H1 (cell line): ENCODE measurements around the gene CEP126. TPM values are rescaled to one million over a fixed set of nuclear protein-coding genes. Genes with fewer than 3 reads are reported as not detected.
A peak's percentile ranks its signal among the peaks of the same experiment; 100 is the strongest.

Experiments used
- CTCF ChIA-PET: fragments of 300-600 bp; sonication (Branson Sonifier 250); formaldehyde crosslinking; loops from one replicate; lab custom pipeline; 2021; ENCODE audit not compliant: partially characterized antibody; lab: Charles Lee
- POLR2A ChIA-PET: fragments of 300-600 bp; sonication (Branson Sonifier 250); formaldehyde crosslinking; loops from one replicate; lab custom pipeline; 2021; ENCODE audit warnings: inconsistent platforms; ENCODE audit not compliant: partially characterized antibody; lab: Charles Lee
- DNase-seq, 2 experiments: peaks; one replicate each; pipeline versions ENCODE4 v3.0.0 to v3.0.0-alpha.2; 2010 to 2022; ENCODE audit warnings: low spot score in 2 of 2, low read depth in 1 of 2, mixed read lengths in 1 of 2
- FAIRE-seq: peaks from 2 replicates; lab custom pipeline; 2011; peaks lifted over from hg19 to GRCh38; lab: Jason Lieb, UNC
- H2AFZ ChIP-seq: 2 replicates; pipeline ENCODE4 v1.8.1; 2012; ENCODE audit warnings: low read length, inconsistent platforms
- H2AK5ac ChIP-seq: 2 replicates; pipeline ENCODE4 v1.6.1; 2013; ENCODE audit warnings: low read depth, low read length
- H2BK120ac ChIP-seq: replicated peaks from 2 replicates; pipeline ENCODE3; 2013; ENCODE audit warnings: low read depth, low read length, inconsistent platforms
- H2BK12ac ChIP-seq: 2 replicates; pipeline ENCODE4 v1.6.1; 2013; ENCODE audit warnings: low read depth, low read length
- H2BK15ac ChIP-seq: 2 replicates; pipeline ENCODE4 v1.6.1; 2013; ENCODE audit warnings: low read length
- H2BK20ac ChIP-seq: 2 replicates; pipeline ENCODE4 v1.6.1; 2013; ENCODE audit warnings: low read length
- H2BK5ac ChIP-seq: 2 replicates; pipeline ENCODE4 v1.6.1; 2013; ENCODE audit warnings: low read depth, low read length
- H3K14ac ChIP-seq: 2 replicates; pipeline ENCODE4 v1.6.1; 2013; ENCODE audit warnings: inconsistent platforms; ENCODE audit not compliant: insufficient read length
- H3K18ac ChIP-seq: 2 replicates; pipeline ENCODE4 v1.6.1; 2013; ENCODE audit warnings: low read length; ENCODE audit errors: extremely low read depth
- H3K23ac ChIP-seq: 2 replicates; pipeline ENCODE4 v1.6.1; 2013; ENCODE audit warnings: inconsistent platforms; ENCODE audit not compliant: insufficient read length
- H3K23me2 ChIP-seq: 2 replicates; pipeline ENCODE4 v1.6.1; 2013; ENCODE audit warnings: low read depth, low read length
- H3K27ac ChIP-seq: 2 replicates; pipeline ENCODE4 v1.6.1; 2011; ENCODE audit warnings: low read depth, low read length, inconsistent platforms
- H3K27me3 ChIP-seq, 4 experiments: replicated peaks in 1 of 4; 1 replicate in 1 of 4; 2 replicates in 3 of 4; pipeline versions ENCODE4 v1.6.1 to v1.8.1; 2011 to 2013; ENCODE audit warnings: low read length in 3 of 4, mild to moderate bottlenecking in 3 of 4, inconsistent platforms in 2 of 4, mixed read lengths in 2 of 4, moderate library complexity in 1 of 4; ENCODE audit not compliant: control insufficient read depth in 3 of 4, insufficient read depth in 3 of 4; ENCODE audit errors: extremely low read depth in 1 of 4
- H3K36me3 ChIP-seq, 4 experiments: 2 replicates each; pipeline versions ENCODE4 v1.6.1 to v1.8.1; 2011 to 2013; ENCODE audit warnings: mild to moderate bottlenecking in 4 of 4, low read length in 3 of 4, moderate library complexity in 2 of 4, control low read depth in 1 of 4, inconsistent platforms in 1 of 4; ENCODE audit not compliant: insufficient read depth in 4 of 4, control insufficient read depth in 2 of 4
- H3K4ac ChIP-seq: replicated peaks from 2 replicates; pipeline ENCODE3; 2013; ENCODE audit warnings: low read length, low read depth, mixed read lengths, inconsistent platforms; ENCODE audit not compliant: insufficient read length
- H3K4me1 ChIP-seq, 4 experiments: replicated peaks in 1 of 4; 1 replicate in 1 of 4; 2 replicates in 3 of 4; pipeline versions ENCODE4 v1.6.1 to v1.8.1; 2011 to 2013; ENCODE audit warnings: low read length in 3 of 4, inconsistent platforms in 2 of 4, mixed read lengths in 1 of 4; ENCODE audit not compliant: insufficient read depth in 4 of 4, control insufficient read depth in 3 of 4
- H3K4me2 ChIP-seq, 2 experiments: 2 replicates each; pipeline versions ENCODE4 v1.6.1 to v1.8.1; 2011 to 2013; ENCODE audit warnings: low read depth in 2 of 2, low read length in 2 of 2, control low read depth in 1 of 2, inconsistent platforms in 1 of 2, mild to moderate bottlenecking in 1 of 2; ENCODE audit not compliant: insufficient read depth in 1 of 2
- H3K4me3 ChIP-seq, 4 experiments: fragments of 200-600, 300-600 bp in 1 of 4; sonication (generic), shearing (Covaris generic), sonication (Bioruptor Twin) in 1 of 4; 2 replicates each; pipeline versions ENCODE4 v1.5.1 to v1.8.1; 2011 to 2016; ENCODE audit warnings: low read length in 4 of 4, low read depth in 3 of 4, control low read depth in 2 of 4, inconsistent platforms in 2 of 4, mild to moderate bottlenecking in 2 of 4, mixed read lengths in 1 of 4, moderate library complexity in 1 of 4; ENCODE audit not compliant: insufficient read depth in 2 of 4; ENCODE audit errors: extremely low read depth in 1 of 4
- H3K56ac ChIP-seq: replicated peaks from 2 replicates; pipeline ENCODE3; 2013; ENCODE audit warnings: low read depth, mild to moderate bottlenecking, mixed read lengths, low read length, inconsistent platforms; ENCODE audit not compliant: insufficient read length
- H3K79me1 ChIP-seq: 2 replicates; pipeline ENCODE4 v1.6.1; 2013; ENCODE audit warnings: low read depth, low read length, control low read depth
- H3K79me2 ChIP-seq, 2 experiments: 2 replicates each; pipeline versions ENCODE4 v1.6.1 to v1.8.1; 2012 to 2013; ENCODE audit warnings: low read length in 2 of 2, mild to moderate bottlenecking in 2 of 2, inconsistent platforms in 1 of 2; ENCODE audit not compliant: insufficient read depth in 2 of 2, control insufficient read depth in 1 of 2
- H3K9ac ChIP-seq, 4 experiments: replicated peaks in 1 of 4; 1 replicate in 1 of 4; 2 replicates in 3 of 4; pipeline versions ENCODE4 v1.6.1 to v1.8.1; 2011 to 2013; ENCODE audit warnings: low read depth in 3 of 4, low read length in 3 of 4, control low read depth in 2 of 4, mild to moderate bottlenecking in 2 of 4, moderate library complexity in 2 of 4, inconsistent platforms in 1 of 4; ENCODE audit errors: extremely low read depth in 1 of 4
- H3K9me3 ChIP-seq, 2 experiments: 2 replicates each; pipeline versions ENCODE4 v1.6.1 to v1.8.1; 2012 to 2013; ENCODE audit warnings: mild to moderate bottlenecking in 2 of 2, moderate library complexity in 2 of 2, control low read depth in 1 of 2, inconsistent platforms in 1 of 2, low read depth in 1 of 2, low read length in 1 of 2, mixed read lengths in 1 of 2; ENCODE audit not compliant: insufficient read depth in 2 of 2
- H4K20me1 ChIP-seq, 2 experiments: replicated peaks in 1 of 2; 2 replicates each; pipeline versions ENCODE3 to v1.8.1; 2011 to 2013; ENCODE audit warnings: inconsistent platforms in 2 of 2, low read length in 2 of 2, mild to moderate bottlenecking in 1 of 2; ENCODE audit not compliant: insufficient read depth in 2 of 2, control insufficient read depth in 1 of 2
- H4K5ac ChIP-seq: 2 replicates; pipeline ENCODE4 v1.6.1; 2013; ENCODE audit warnings: low read length, low read depth, mixed read lengths, inconsistent platforms; ENCODE audit not compliant: insufficient read length
- H4K8ac ChIP-seq: 2 replicates; pipeline ENCODE4 v1.8.0; 2013; ENCODE audit warnings: mild to moderate bottlenecking, moderate library complexity, low read length, inconsistent platforms; ENCODE audit not compliant: insufficient read depth; ENCODE audit errors: extremely low read depth
- H4K91ac ChIP-seq: replicated peaks from 2 replicates; pipeline ENCODE3; 2013; ENCODE audit warnings: low read length, mixed read lengths, inconsistent platforms; ENCODE audit not compliant: insufficient read length
- CEBPB ChIP-seq: IDR thresholded peaks from 2 replicates; pipeline ENCODE4 v1.6.1; 2012; ENCODE audit warnings: low read depth, low read length
- JUN ChIP-seq: IDR thresholded peaks from 2 replicates; pipeline ENCODE4 v1.6.1; 2011; ENCODE audit warnings: low read depth, mild to moderate bottlenecking, improper control_type of control experiment, low read length
- POLR2AphosphoS5 ChIP-seq: IDR thresholded peaks from 2 replicates; pipeline ENCODE4 v1.6.1; 2011; ENCODE audit warnings: low read depth, low read length
- RNF2 ChIP-seq: fragments of 200-900, 300-1000 bp; sonication (generic); IDR thresholded peaks from 2 replicates; pipeline ENCODE4 v1.7.1; 2016; ENCODE audit warnings: borderline replicate concordance, low read depth, mild to moderate bottlenecking, antibody characterized with exemption, low read length; ENCODE audit not compliant: poor library complexity, severe bottlenecking; ENCODE audit errors: missing control alignments
- WGBS, 2 experiments: shearing (Covaris generic) in 1 of 2; methylation state at CpG; one replicate each; pipeline versions ENCODE4 v1.1.6 to v1.1.7; 2013 to 2015; ENCODE audit warnings: low lambda C conversion rate in 2 of 2, mixed read lengths in 2 of 2, inconsistent platforms in 1 of 2, low coverage in 1 of 2, missing lambda C conversion rate in 1 of 2; ENCODE audit not compliant: insufficient replicate concordance in 2 of 2, insufficient coverage in 1 of 2, insufficient read length in 1 of 2; ENCODE audit errors: extremely low coverage in 1 of 2, missing lambda C conversion rate in 1 of 2; 5-methylcytosine and 5-hydroxymethylcytosine counted together
- polyA plus RNA-seq, 7 experiments: library from polyadenylated mRNA; depleted of rRNA in 3 of 7; stranded (reverse) in 5 of 7; unstranded in 2 of 7; fragments of >200 nt in 5 of 7; fragments of 200-250 nt in 2 of 7; gene quantifications; 1 replicate in 5 of 7; 2 replicates in 1 of 7; 4 replicates in 1 of 7; pipeline versions ENCODE4 v1.2.1 to v1.2.3, GENCODE V29; 2011 to 2013; ENCODE audit warnings: missing spikeins in 2 of 7, mixed read lengths in 2 of 7
- total RNA-seq: library from RNA; stranded (reverse); fragmentation: NEBNext Ultra II Directional; extraction: Animal tissue kit (Norgen Biotek cat#: 25700); gene quantifications from 2 replicates; pipeline ENCODE4 v1.2.1, GENCODE V29; 2021

Gene CEP126
- total and polyA plus RNA-seq, 2 of the 8 experiments (the other 6 are each of a cell fraction or from before 2014, with no cell fraction given) = 0.76 to 1.9 TPM

- Histone ChIP-seq H3K14ac (no peak overlapping the region), H3K79me2 (no peaks in the 10 kb centered on the region), H4K5ac (no peak overlapping the region), H3K23me2 (peaks cover 6% of the 10 kb centered on the region), H2BK15ac (no peak overlapping the region), H3K9me3 (no peaks in the 10 kb centered on the region), H2BK5ac (no peak overlapping the region), H3K36me3 (no peaks in the 10 kb centered on the region), H4K91ac (no peak overlapping the region), H3K4me3 (peak overlapping the region; percentile 58 to 72 (median 70); a peak in 7 of 8 replicates), H2BK12ac (no peak overlapping the region)
- POLR2A ChIA-PET = interaction anchor here (1.2 kb wide), 1 partner anchor 195 kb away, joined by 3 read pairs; no protein-coding TSS in a partner anchor
- WGBS, 2 experiments = 28% methylated on average over 6 of the region's 6 CpGs; no CpG with 5 or more reads in 1 of the 2 experiments
- TF ChIP-seq POLR2AphosphoS5 = no peak
- TF ChIP-seq CEBPB = no peak
- no peak for TF ChIP-seq RNF2
- TF ChIP-seq JUN = no peak
- TF ChIP-seq, all 59 proteins: peak for 0
- DNase-seq (no peak), FAIRE-seq (no peak)
- Histone ChIP-seq H3K23ac (no peak overlapping the region), H3K27ac (no peak overlapping the region), H2AK5ac (no peak overlapping the region), H3K79me1 (no peaks in the 10 kb centered on the region), H2BK20ac (no peak overlapping the region), H3K18ac (no peak overlapping the region), H3K4ac (no peak overlapping the region), H4K8ac (no peak overlapping the region), H2AFZ (peak overlapping the region; percentile 72; the same call in 1 of the 2 replicates), H2BK120ac (no peak overlapping the region), H3K4me1 (peaks cover 0 to 3% (median 2%) of the 10 kb centered on the region in 4 experiments; a peak in 4 of 7 replicates), H4K20me1 (no peaks in the 10 kb centered on the region), H3K9ac (no peak overlapping the region; a peak in 1 of 7 replicates), H3K56ac (no peak overlapping the region), H3K4me2 (peak overlapping the region; percentile 69 to 82), H3K27me3 (no peaks in the 10 kb centered on the region)
- CTCF ChIA-PET = interaction anchor here (0.7 to 2.4 kb wide), 8 partner anchors 7 to 95 kb away, joined by 3 to 8 read pairs (median 4); no protein-coding TSS in a partner anchor
These were observed 471 bp upstream of the CEP126 start for GRCh38 chr11:101914341-101914737.
